ENCODE data around the gene ENOSF1. TPM values are rescaled to one million over a fixed set of nuclear protein-coding genes. Genes with fewer than 3 reads are reported as not detected.

The ENOSF1 gene
- total and polyA plus RNA-seq, 2 of the 13 experiments (the other 11 are each of a cell fraction or from before 2014, with no cell fraction given): 37.6 to 40.1 TPM

GRCh38 chr18:657311-658000 lies 55.0 kb downstream of the ENOSF1 start, which contains the start of gene TYMS (continued):
- TF ChIP-seq ATF5 (CRISPR knock-in tag; IDR thresholded peaks at IDR 0.05; ENCODE audit: low read depth) (no peak), CENPBD1 (CRISPR knock-in tag; IDR thresholded peaks at IDR 0.05; ENCODE audit: borderline replicate concordance, low read depth) (no peak), RXRB (CRISPR knock-in tag; IDR thresholded peaks at IDR 0.05; ENCODE audit: borderline replicate concordance) (no peak; the same call in 1 of the 2 replicates), FOXO4 (CRISPR knock-in tag; conservative IDR thresholded peaks at IDR 0.05) (no peak), ZNF335 (CRISPR knock-in tag; IDR thresholded peaks at IDR 0.05) (no peak), ARID3A (IDR thresholded peaks at IDR 0.05; ENCODE audit: low read depth, low read length) (no peak), MEIS1 (CRISPR knock-in tag; IDR thresholded peaks at IDR 0.05; ENCODE audit: borderline replicate concordance) (no peak; the same call in 1 of the 2 replicates), TAF1 (CRISPR knock-in tag; IDR thresholded peaks at IDR 0.05) (no peak), SIN3A (IDR thresholded peaks at IDR 0.05; ENCODE audit: borderline replicate concordance, low read depth, low read length) (no peak), EHMT2 (IDR thresholded peaks at IDR 0.05; ENCODE audit: borderline replicate concordance, low read depth, low read length) (no peak), CHD2 (IDR thresholded peaks at IDR 0.05; ENCODE audit: low read depth, low read length) (no peak), FOXA1 (IDR thresholded peaks at IDR 0.05) (no peak), FOXA1 (CRISPR knock-in tag; IDR thresholded peaks at IDR 0.05) (no peak), KLF16 (CRISPR knock-in tag; IDR thresholded peaks at IDR 0.05) (no peak; a peak in 1 of 4 replicates), BRD4 (CRISPR knock-in tag; IDR thresholded peaks at IDR 0.05) (no peak; the same call in 1 of the 2 replicates), ZNF576 (CRISPR knock-in tag; IDR thresholded peaks at IDR 0.05) (peak; percentile 87; the same call in 1 of the 2 replicates), ZNF646 (CRISPR knock-in tag; IDR thresholded peaks at IDR 0.05) (no peak), MEF2D (CRISPR knock-in tag; IDR thresholded peaks at IDR 0.05) (0 out of 2 replicates have a peak, but pooled peaks have one; percentile 54), HNRNPL (IDR thresholded peaks at IDR 0.05; ENCODE audit: low read depth, low read length) (peak; percentile 43; the same call in 1 of the 2 replicates)

Measured in HepG2 (cell line).